Measurements from ENCODE around the gene PKNOX2. TPM values are rescaled to one million over a fixed set of nuclear protein-coding genes. Genes with fewer than 3 reads are reported as not detected.

Gene PKNOX2
- total RNA-seq, 1 donor, result under 0.01 TPM

DNA sequence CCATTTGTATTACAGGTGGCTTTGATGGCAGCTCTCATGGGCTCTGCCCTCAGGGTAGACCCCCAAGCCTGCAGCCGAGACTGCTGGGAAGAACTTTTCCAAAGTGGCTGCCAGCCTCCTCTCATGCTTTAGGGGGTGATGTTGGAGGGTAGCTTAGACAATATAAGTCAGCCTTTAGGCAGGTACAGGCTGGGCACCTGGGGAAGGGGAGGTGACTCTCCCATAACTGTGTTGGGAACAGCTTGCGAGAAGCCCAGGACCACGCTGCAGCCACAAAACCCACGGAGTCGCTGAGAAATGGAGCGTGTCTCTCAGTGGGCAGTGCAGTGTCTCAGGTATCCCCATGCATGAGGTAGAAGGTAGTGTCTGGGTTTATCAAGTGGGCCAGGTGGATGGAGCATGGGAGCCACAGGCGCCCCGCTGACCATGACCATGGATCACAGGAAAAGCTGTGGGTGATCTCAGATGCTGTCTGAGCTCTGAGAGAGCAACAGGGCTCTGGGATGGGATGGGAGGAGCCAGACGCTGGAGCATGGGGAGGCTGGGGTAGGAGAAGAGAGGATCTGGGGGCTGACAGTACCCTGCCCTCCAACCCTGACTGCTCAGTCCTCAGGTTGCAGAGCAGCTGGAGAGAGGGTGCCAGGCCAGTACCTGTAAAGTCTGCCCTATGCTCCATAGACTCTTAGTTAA, 216.3 kb downstream of the PKNOX2 start:
- H3K4me2 ChIP-seq (ENCODE audit: insufficient read depth, low read length), result no peak overlapping the region
- no peaks in the 10 kb centered on the region for H3K9me3 ChIP-seq (ENCODE audit: low read depth, low read length)
- H2AFZ ChIP-seq (ENCODE audit: low read length), result no peak overlapping the region
- H4K20me1 ChIP-seq (ENCODE audit: insufficient read depth, low read length), result no peaks in the 10 kb centered on the region
- no peak for DNase-seq (ENCODE audit: insufficient read length, low spot score, missing footprints)
- peaks cover 21% of the 10 kb centered on the region for H3K27me3 ChIP-seq (ENCODE audit: insufficient read depth, low read length)
- H3K79me2 ChIP-seq (ENCODE audit: insufficient read depth, low read length), result no peaks in the 10 kb centered on the region
- H3K36me3 ChIP-seq (ENCODE audit: insufficient read depth, low read length), result no peaks in the 10 kb centered on the region
- peaks cover 15% of the 10 kb centered on the region for H3K4me1 ChIP-seq (ENCODE audit: insufficient read depth, low read length)
- no peak overlapping the region for H3K27ac ChIP-seq (ENCODE audit: low read depth, low read length)
- TF ChIP-seq, protein P1, sequence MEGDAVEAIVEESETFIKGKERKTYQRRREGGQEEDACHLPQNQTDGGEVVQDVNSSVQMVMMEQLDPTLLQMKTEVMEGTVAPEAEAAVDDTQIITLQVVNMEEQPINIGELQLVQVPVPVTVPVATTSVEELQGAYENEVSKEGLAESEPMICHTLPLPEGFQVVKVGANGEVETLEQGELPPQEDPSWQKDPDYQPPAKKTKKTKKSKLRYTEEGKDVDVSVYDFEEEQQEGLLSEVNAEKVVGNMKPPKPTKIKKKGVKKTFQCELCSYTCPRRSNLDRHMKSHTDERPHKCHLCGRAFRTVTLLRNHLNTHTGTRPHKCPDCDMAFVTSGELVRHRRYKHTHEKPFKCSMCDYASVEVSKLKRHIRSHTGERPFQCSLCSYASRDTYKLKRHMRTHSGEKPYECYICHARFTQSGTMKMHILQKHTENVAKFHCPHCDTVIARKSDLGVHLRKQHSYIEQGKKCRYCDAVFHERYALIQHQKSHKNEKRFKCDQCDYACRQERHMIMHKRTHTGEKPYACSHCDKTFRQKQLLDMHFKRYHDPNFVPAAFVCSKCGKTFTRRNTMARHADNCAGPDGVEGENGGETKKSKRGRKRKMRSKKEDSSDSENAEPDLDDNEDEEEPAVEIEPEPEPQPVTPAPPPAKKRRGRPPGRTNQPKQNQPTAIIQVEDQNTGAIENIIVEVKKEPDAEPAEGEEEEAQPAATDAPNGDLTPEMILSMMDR (IDR thresholded peaks at IDR 0.05; ENCODE audit: extremely low read depth, low read depth, low read length), result no peak
- H3K4me3 ChIP-seq (ENCODE audit: insufficient read depth, low read length), result no peak overlapping the region

DNA sequence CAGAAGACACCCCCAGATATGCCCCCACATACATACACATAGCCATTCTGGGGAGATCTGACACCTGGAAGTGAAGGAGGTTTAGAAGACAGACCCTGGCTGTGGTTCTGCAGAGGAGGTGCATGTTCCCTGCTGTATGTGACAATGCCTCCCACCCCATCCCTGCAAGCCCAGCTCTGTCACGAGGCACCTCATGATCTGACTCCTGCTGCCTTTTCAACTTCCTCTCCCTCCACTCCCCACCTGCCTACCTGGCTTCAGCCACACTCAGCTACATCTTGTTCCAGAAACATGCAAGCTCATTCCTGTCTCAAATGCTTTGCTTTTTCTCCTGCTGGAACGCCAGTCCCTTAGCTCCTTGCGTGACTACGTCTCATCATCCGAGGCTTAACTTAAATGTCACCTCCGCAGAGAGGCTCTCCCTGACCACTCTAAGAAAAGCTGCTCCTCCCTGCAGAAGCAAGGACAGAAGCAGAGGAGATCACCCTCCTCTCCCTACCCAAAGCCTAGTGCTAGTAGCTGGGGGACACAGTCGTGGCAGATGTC, 217.0 kb downstream of the PKNOX2 start:
- Histone ChIP-seq H3K9me3 (ENCODE audit: low read depth, low read length) (no peaks in the 10 kb centered on the region), H4K20me1 (ENCODE audit: insufficient read depth, low read length) (no peaks in the 10 kb centered on the region), H3K27me3 (ENCODE audit: insufficient read depth, low read length) (peaks cover 21% of the 10 kb centered on the region), H3K4me1 (ENCODE audit: insufficient read depth, low read length) (peaks cover 8% of the 10 kb centered on the region), H3K27ac (ENCODE audit: low read depth, low read length) (no peak overlapping the region), H2AFZ (ENCODE audit: low read length) (no peak overlapping the region), H3K36me3 (ENCODE audit: insufficient read depth, low read length) (no peaks in the 10 kb centered on the region), H3K79me2 (ENCODE audit: insufficient read depth, low read length) (no peaks in the 10 kb centered on the region), H3K4me2 (ENCODE audit: insufficient read depth, low read length) (no peak overlapping the region), H3K4me3 (ENCODE audit: insufficient read depth, low read length) (no peak overlapping the region)
- TF ChIP-seq, protein P1 (IDR thresholded peaks at IDR 0.05; ENCODE audit: extremely low read depth, low read depth, low read length), result no peak
- DNase-seq (ENCODE audit: insufficient read length, low spot score, missing footprints), result no peak

DNA sequence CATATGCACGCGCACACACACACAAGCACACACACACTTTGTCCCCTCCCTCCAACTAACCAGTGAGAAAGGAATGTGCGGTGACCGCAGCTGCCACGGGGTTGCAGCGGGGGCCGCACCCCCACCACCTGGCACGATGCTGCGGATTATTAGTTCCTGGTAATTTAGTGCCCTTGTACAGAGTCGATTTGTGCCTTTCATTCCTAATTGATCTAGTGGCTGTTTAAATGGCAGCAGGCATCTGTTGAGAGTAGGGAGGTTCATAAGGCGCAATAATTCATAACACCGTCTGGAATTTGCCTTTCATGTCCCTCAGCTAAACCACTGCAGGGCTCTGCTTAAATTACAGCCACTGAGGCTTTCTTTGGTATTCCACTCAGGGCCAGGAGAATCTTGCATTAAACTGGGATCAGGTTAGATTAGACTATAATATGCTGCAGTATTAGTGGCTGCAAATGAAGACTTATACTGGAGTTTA, 217.8 kb downstream of the PKNOX2 start:
- peaks cover under 1% of the 10 kb centered on the region for H3K4me1 ChIP-seq (ENCODE audit: insufficient read depth, low read length)
- H3K4me3 ChIP-seq (ENCODE audit: insufficient read depth, low read length), result no peak overlapping the region
- H3K27me3 ChIP-seq (ENCODE audit: insufficient read depth, low read length), result peaks cover 21% of the 10 kb centered on the region
- no peaks in the 10 kb centered on the region for H3K36me3 ChIP-seq (ENCODE audit: insufficient read depth, low read length)
- no peaks in the 10 kb centered on the region for H4K20me1 ChIP-seq (ENCODE audit: insufficient read depth, low read length)
- DNase-seq (ENCODE audit: insufficient read length, low spot score, missing footprints), result no peak
- H2AFZ ChIP-seq (ENCODE audit: low read length), result no peak overlapping the region
- no peaks in the 10 kb centered on the region for H3K79me2 ChIP-seq (ENCODE audit: insufficient read depth, low read length)
- TF ChIP-seq, protein P1 (IDR thresholded peaks at IDR 0.05; ENCODE audit: extremely low read depth, low read depth, low read length), result no peak
- H3K27ac ChIP-seq (ENCODE audit: low read depth, low read length), result no peak overlapping the region
- H3K9me3 ChIP-seq (ENCODE audit: low read depth, low read length), result no peaks in the 10 kb centered on the region
- H3K4me2 ChIP-seq (ENCODE audit: insufficient read depth, low read length), result no peak overlapping the region

DNA sequence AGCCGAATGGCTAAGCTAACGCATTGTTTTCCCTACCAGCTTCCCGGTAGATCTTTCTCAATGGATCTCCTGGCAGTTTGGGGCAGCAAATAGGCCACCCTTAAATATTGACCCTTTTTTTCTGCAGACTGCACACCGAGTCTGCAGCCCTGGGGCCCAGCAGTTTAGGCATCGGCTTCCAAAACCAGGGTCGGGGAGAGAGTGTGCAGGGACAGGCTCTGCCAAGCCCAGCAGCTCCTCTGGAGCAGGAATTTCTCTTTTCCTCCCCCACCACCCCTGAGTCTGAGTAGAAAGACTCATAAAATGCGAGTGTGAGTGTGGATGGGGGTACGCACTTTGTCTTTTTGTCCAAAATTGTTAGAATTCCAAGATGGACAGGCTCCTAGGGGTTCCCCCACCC, 218.3 kb downstream of the PKNOX2 start:
- Histone ChIP-seq H4K20me1 (ENCODE audit: insufficient read depth, low read length) (no peaks in the 10 kb centered on the region), H3K9me3 (ENCODE audit: low read depth, low read length) (no peaks in the 10 kb centered on the region), H3K4me1 (ENCODE audit: insufficient read depth, low read length) (no peaks in the 10 kb centered on the region), H3K27me3 (ENCODE audit: insufficient read depth, low read length) (peaks cover 22% of the 10 kb centered on the region), H2AFZ (ENCODE audit: low read length) (no peak overlapping the region), H3K79me2 (ENCODE audit: insufficient read depth, low read length) (no peaks in the 10 kb centered on the region), H3K4me3 (ENCODE audit: insufficient read depth, low read length) (no peak overlapping the region), H3K27ac (ENCODE audit: low read depth, low read length) (no peak overlapping the region), H3K4me2 (ENCODE audit: insufficient read depth, low read length) (no peak overlapping the region), H3K36me3 (ENCODE audit: insufficient read depth, low read length) (no peaks in the 10 kb centered on the region)
- no peak for DNase-seq (ENCODE audit: insufficient read length, low spot score, missing footprints)
- TF ChIP-seq, protein P1 (IDR thresholded peaks at IDR 0.05; ENCODE audit: extremely low read depth, low read depth, low read length), result no peak

All from osteoblast (primary cell).